Mesendoderm (in vitro differentiated cells): Measurements from ENCODE around the gene COL2A1.

Source experiments
- DNase-seq: peaks from one replicate; pipeline ENCODE4 v3.0.0; 2013
- H2AK5ac ChIP-seq: 2 replicates; pipeline ENCODE4 v1.6.1; 2013; ENCODE audit warnings: low read length, inconsistent platforms
- H2BK120ac ChIP-seq: 2 replicates; pipeline ENCODE4 v1.6.1; 2013; ENCODE audit warnings: low read depth, mild to moderate bottlenecking, low read length, moderate library complexity, mixed read lengths
- H2BK15ac ChIP-seq: replicated peaks from 2 replicates; pipeline ENCODE4 v1.6.1; 2013; ENCODE audit warnings: low read depth, mild to moderate bottlenecking, moderate library complexity
- H2BK5ac ChIP-seq: 2 replicates; pipeline ENCODE4 v1.6.1; 2013; ENCODE audit warnings: low read length, inconsistent platforms
- H3K18ac ChIP-seq: 2 replicates; pipeline ENCODE4 v1.6.1; 2013; ENCODE audit warnings: mild to moderate bottlenecking, low read length, mixed read lengths
- H3K23ac ChIP-seq: one replicate; pipeline ENCODE4 v1.6.1; 2013; ENCODE audit warnings: low read length
- H3K27ac ChIP-seq: 2 replicates; pipeline ENCODE4 v1.5.1; 2013; ENCODE audit warnings: low read depth, mild to moderate bottlenecking, inconsistent platforms, low read length, moderate library complexity
- H3K27me3 ChIP-seq: 2 replicates; pipeline ENCODE4 v1.6.1; 2013; ENCODE audit warnings: low read length, control low read depth, mild to moderate bottlenecking, inconsistent platforms; ENCODE audit not compliant: insufficient read depth, poor library complexity
- H3K36me3 ChIP-seq: 2 replicates; pipeline ENCODE4 v1.6.1; 2013; ENCODE audit warnings: low read length, inconsistent platforms; ENCODE audit not compliant: control insufficient read depth, insufficient read depth
- H3K4ac ChIP-seq: one replicate; pipeline ENCODE4 v1.6.1; 2013; ENCODE audit warnings: low read depth, mild to moderate bottlenecking, low read length, moderate library complexity
- H3K4me1 ChIP-seq: 2 replicates; pipeline ENCODE4 v1.6.1; 2013; ENCODE audit warnings: low read depth, low read length, inconsistent platforms; ENCODE audit not compliant: control insufficient read depth
- H3K4me2 ChIP-seq: 2 replicates; pipeline ENCODE4 v1.6.1; 2013; ENCODE audit warnings: low read length
- H3K4me3 ChIP-seq: 2 replicates; pipeline ENCODE4 v1.5.1; 2013; ENCODE audit warnings: mild to moderate bottlenecking, low read length
- H3K56ac ChIP-seq: one replicate; pipeline ENCODE4 v1.6.1; 2013; ENCODE audit warnings: low read length
- H3K79me1 ChIP-seq: 2 replicates; pipeline ENCODE4 v1.6.1; 2013; ENCODE audit warnings: low read length, inconsistent platforms
- H3K79me2 ChIP-seq: 2 replicates; pipeline ENCODE4 v1.6.1; 2013; ENCODE audit warnings: mild to moderate bottlenecking, low read length; ENCODE audit not compliant: control insufficient read depth, insufficient read depth
- H3K9ac ChIP-seq: 2 replicates; pipeline ENCODE4 v1.6.1; 2013; ENCODE audit warnings: low read length, inconsistent platforms
- H4K5ac ChIP-seq: one replicate; pipeline ENCODE4 v1.6.1; 2013; ENCODE audit warnings: low read length
- H4K8ac ChIP-seq: one replicate; pipeline ENCODE4 v1.6.1; 2013; ENCODE audit warnings: low read depth, mild to moderate bottlenecking, control low read depth, low read length, moderate library complexity
- WGBS: extraction: QIAGEN DNeasy Blood & Tissue Kit; methylation state at CpG from one replicate; pipeline ENCODE4 v1.1.7; 2013; ENCODE audit warnings: low lambda C conversion rate, missing lambda C conversion rate; ENCODE audit not compliant: insufficient coverage; ENCODE audit errors: extremely low coverage; 5-methylcytosine and 5-hydroxymethylcytosine counted together

Gene COL2A1

GRCh38 chr12:48003226-48004052, 837 bp downstream of the COL2A1 start:
- Histone ChIP-seq H3K79me2 (no peaks in the 10 kb centered on the region), H3K36me3 (no peaks in the 10 kb centered on the region), H4K8ac (no peak overlapping the region), H3K4ac (no peak overlapping the region), H3K27ac (no peak overlapping the region), H3K56ac (no peak overlapping the region), H3K27me3 (peaks cover 56% of the 10 kb centered on the region), H4K5ac (no peak overlapping the region), H3K4me3 (no peak overlapping the region), H3K23ac (no peak overlapping the region), H2BK120ac (no peak overlapping the region), H3K9ac (no peak overlapping the region), H3K4me2 (no peak overlapping the region), H3K79me1 (no peaks in the 10 kb centered on the region), H2BK15ac (no peak overlapping the region), H3K4me1 (peaks cover 4% of the 10 kb centered on the region), H2BK5ac (no peak overlapping the region), H2AK5ac (no peak overlapping the region), H3K18ac (no peak overlapping the region)
- WGBS, result no CpG with 5 or more reads among the region's 38 CpGs
- DNase-seq, result no peak

GRCh38 chr12:48002773-48003218, 1.5 kb downstream of the COL2A1 start:
- no peaks in the 10 kb centered on the region for H3K36me3 ChIP-seq
- H3K4me1 ChIP-seq, result peaks cover 4% of the 10 kb centered on the region
- no peak overlapping the region for H2BK15ac ChIP-seq
- DNase-seq, result peak; percentile 45
- no peak overlapping the region for H3K4ac ChIP-seq
- no peak overlapping the region for H3K27ac ChIP-seq
- no peak overlapping the region for H2BK120ac ChIP-seq
- H3K4me2 ChIP-seq, result peak overlapping the region; percentile 10
- no peak overlapping the region for H2BK5ac ChIP-seq
- H3K4me3 ChIP-seq, result no peak overlapping the region
- no peak overlapping the region for H2AK5ac ChIP-seq
- H3K79me2 ChIP-seq, result no peaks in the 10 kb centered on the region
- peaks cover 56% of the 10 kb centered on the region for H3K27me3 ChIP-seq
- H4K5ac ChIP-seq, result no peak overlapping the region
- no peak overlapping the region for H4K8ac ChIP-seq
- H3K56ac ChIP-seq, result no peak overlapping the region
- H3K18ac ChIP-seq, result no peak overlapping the region
- no CpG with 5 or more reads among the region's 26 CpGs for WGBS
- H3K9ac ChIP-seq, result no peak overlapping the region
- no peaks in the 10 kb centered on the region for H3K79me1 ChIP-seq
- H3K23ac ChIP-seq, result no peak overlapping the region

- H3K18ac ChIP-seq, result no peak overlapping the region
- no CpG with 5 or more reads among the region's 13 CpGs for WGBS
- H3K23ac ChIP-seq, result no peak overlapping the region
- no peak overlapping the region for H3K4me3 ChIP-seq
- DNase-seq, result peak; percentile 39
- H3K36me3 ChIP-seq, result no peaks in the 10 kb centered on the region
- no peak overlapping the region for H2BK120ac ChIP-seq
- H3K4me1 ChIP-seq, result peaks cover 4% of the 10 kb centered on the region
- H4K5ac ChIP-seq, result no peak overlapping the region
- H2BK15ac ChIP-seq, result no peak overlapping the region
- H3K27me3 ChIP-seq, result peaks cover 53% of the 10 kb centered on the region
- no peaks in the 10 kb centered on the region for H3K79me2 ChIP-seq
- H3K9ac ChIP-seq, result no peak overlapping the region
- no peak overlapping the region for H3K56ac ChIP-seq
- no peak overlapping the region for H3K27ac ChIP-seq
- H3K4me2 ChIP-seq, result peak overlapping the region; percentile 54
- H3K4ac ChIP-seq, result no peak overlapping the region
- H3K79me1 ChIP-seq, result no peaks in the 10 kb centered on the region
- no peak overlapping the region for H4K8ac ChIP-seq
- no peak overlapping the region for H2AK5ac ChIP-seq
- no peak overlapping the region for H2BK5ac ChIP-seq
Observed at GRCh38 chr12:48002414-48002730, 1.9 kb downstream of the COL2A1 start.

- H3K27me3 ChIP-seq, result peaks cover 48% of the 10 kb centered on the region
- H3K18ac ChIP-seq, result no peak overlapping the region
- no peak overlapping the region for H3K56ac ChIP-seq
- no peak overlapping the region for H3K4me3 ChIP-seq
- DNase-seq, result peak; percentile 56
- H2BK120ac ChIP-seq, result no peak overlapping the region
- no peaks in the 10 kb centered on the region for H3K36me3 ChIP-seq
- no peaks in the 10 kb centered on the region for H3K79me1 ChIP-seq
- no peak overlapping the region for H2BK5ac ChIP-seq
- H4K8ac ChIP-seq, result no peak overlapping the region
- no peak overlapping the region for H3K4ac ChIP-seq
- H3K4me2 ChIP-seq, result peak overlapping the region; percentile 54
- H3K9ac ChIP-seq, result no peak overlapping the region
- H3K79me2 ChIP-seq, result no peaks in the 10 kb centered on the region
- no peak overlapping the region for H2BK15ac ChIP-seq
- no CpG with 5 or more reads among the region's 57 CpGs for WGBS
- no peak overlapping the region for H2AK5ac ChIP-seq
- peaks cover 4% of the 10 kb centered on the region for H3K4me1 ChIP-seq
- H4K5ac ChIP-seq, result no peak overlapping the region
- H3K23ac ChIP-seq, result no peak overlapping the region
- no peak overlapping the region for H3K27ac ChIP-seq
Observed at GRCh38 chr12:48001505-48002413, 2.5 kb downstream of the COL2A1 start.

- Histone ChIP-seq H3K4ac (no peak overlapping the region), H3K4me3 (no peak overlapping the region), H4K8ac (no peak overlapping the region), H3K9ac (no peak overlapping the region), H2BK120ac (no peak overlapping the region), H3K36me3 (no peaks in the 10 kb centered on the region), H3K27me3 (peaks cover 42% of the 10 kb centered on the region), H3K27ac (no peak overlapping the region), H3K4me2 (peak overlapping the region; percentile 54), H3K79me2 (no peaks in the 10 kb centered on the region), H3K18ac (no peak overlapping the region), H3K56ac (no peak overlapping the region), H3K4me1 (peaks cover 4% of the 10 kb centered on the region), H2BK15ac (no peak overlapping the region), H2AK5ac (no peak overlapping the region), H3K79me1 (no peaks in the 10 kb centered on the region), H3K23ac (no peak overlapping the region), H2BK5ac (no peak overlapping the region), H4K5ac (no peak overlapping the region)
- peak; percentile 90 for DNase-seq
- no CpG with 5 or more reads among the region's 18 CpGs for WGBS
Observed at GRCh38 chr12:48000878-48001504, 3.3 kb downstream of the COL2A1 start.
